HG03457 (cell line): Measurements from ENCODE around the gene ZNF418.

Experiments used
- ATAC-seq: cut with Tn5 transposase; IDR thresholded peaks from one replicate; pipeline ENCODE4 v1.9.1; 2021; ENCODE audit warnings: moderate number of reproducible peaks; ENCODE audit not compliant: unreplicated experiment

The ZNF418 gene

GRCh38 chr19:57934820-57935665, at the start of gene ZNF418:
ZNF418 (minus strand) TSS chr19:57935402; CDS start chr19:57933822, 1,580 bp downstream.
- peak; percentile 82 for ATAC-seq

GRCh38 chr19:57978586-57979289, 43.5 kb upstream of the ZNF418 start:
- no peak for ATAC-seq

GRCh38 chr19:57974434-57974833, 39.2 kb upstream of the ZNF418 start, which contains the start of gene C19orf18:
C19orf18 (minus strand) TSS chr19:57974534; CDS start chr19:57974432, 102 bp downstream.
- ATAC-seq: no peak

- no peak for ATAC-seq
Measured at GRCh38 chr19:57964761-57965160, 29.6 kb upstream of the ZNF418 start.

- ATAC-seq: no peak
Measured at GRCh38 chr19:57961785-57962184, 26.6 kb upstream of the ZNF418 start.

GRCh38 chr19:57954996-57955395, 19.8 kb upstream of the ZNF418 start:
- ATAC-seq: no peak

GRCh38 chr19:57949702-57950101, 14.5 kb upstream of the ZNF418 start:
- ATAC-seq: no peak

GRCh38 chr19:57949296-57949695, 14.1 kb upstream of the ZNF418 start:
- ATAC-seq: no peak

GRCh38 chr19:57947419-57948134, 12.4 kb upstream of the ZNF418 start, which contains the start of gene ZNF256:
ZNF256 (minus strand) TSS chr19:57947706; CDS start chr19:57947474, 232 bp downstream.
- peak; percentile 76 for ATAC-seq

- ATAC-seq: peak; percentile 18
Measured at GRCh38 chr19:57947088-57947418, 11.9 kb upstream of the ZNF418 start.

GRCh38 chr19:57946316-57946715, 11.1 kb upstream of the ZNF418 start:
- ATAC-seq: no peak

GRCh38 chr19:57941593-57941992, 6.4 kb upstream of the ZNF418 start:
- ATAC-seq: no peak

GRCh38 chr19:57935731-57936130, 529 bp upstream of the ZNF418 start:
- ATAC-seq: no peak

- ATAC-seq: no peak
Measured at GRCh38 chr19:57927587-57927986, 7.6 kb downstream of the ZNF418 start.

GRCh38 chr19:57916168-57916995, 18.8 kb downstream of the ZNF418 start, which contains the start of gene ZNF417:
ZNF417 (minus strand) TSS chr19:57916592; CDS start chr19:57916411, 181 bp downstream.
- peak; percentile 90 for ATAC-seq

- ATAC-seq: no peak
Measured at GRCh38 chr19:57914531-57914930, 20.7 kb downstream of the ZNF418 start.

GRCh38 chr19:57907394-57907793, 27.8 kb downstream of the ZNF418 start:
- ATAC-seq: no peak

- no peak for ATAC-seq
Measured at GRCh38 chr19:57905258-57905657, 29.9 kb downstream of the ZNF418 start.

- ATAC-seq: no peak
Measured at GRCh38 chr19:57903618-57904184, 31.5 kb downstream of the ZNF418 start.

- ATAC-seq: no peak
Measured at GRCh38 chr19:57900311-57900710, 34.9 kb downstream of the ZNF418 start.
